Astrocyte (in vitro differentiated cells and primary cell): ENCODE data around the gene RGS19. TPM values are rescaled to one million over a fixed set of nuclear protein-coding genes. Genes with fewer than 3 reads are reported as not detected.

Source experiments
- DNase-seq: peaks from one replicate; pipeline ENCODE4 v3.0.0-alpha.2; 2010; ENCODE audit warnings: low read depth
- FAIRE-seq: peaks from 2 replicates; lab custom pipeline; 2011; peaks lifted over from hg19 to GRCh38; lab: Jason Lieb, UNC
- H2AFZ ChIP-seq: 2 replicates; pipeline ENCODE4 v1.6.0; 2012; ENCODE audit warnings: low read depth, low read length, inconsistent platforms
- H3K27ac ChIP-seq: 2 replicates; pipeline ENCODE4 v1.5.1; 2011; ENCODE audit warnings: low read depth, low read length, inconsistent platforms
- H3K27me3 ChIP-seq: 2 replicates; pipeline ENCODE4 v1.6.0; 2011; ENCODE audit warnings: low read length, inconsistent platforms; ENCODE audit not compliant: insufficient read depth
- H3K36me3 ChIP-seq: 2 replicates; pipeline ENCODE4 v1.5.1; 2011; ENCODE audit warnings: low read length, inconsistent platforms; ENCODE audit not compliant: insufficient read depth
- H3K4me1 ChIP-seq: 2 replicates; pipeline ENCODE4 v1.5.1; 2011; ENCODE audit warnings: low read length, inconsistent platforms; ENCODE audit not compliant: insufficient read depth
- H3K4me2 ChIP-seq: 2 replicates; pipeline ENCODE4 v1.6.0; 2012; ENCODE audit warnings: low read length, inconsistent platforms
- H3K4me3 ChIP-seq: 2 replicates; pipeline ENCODE4 v1.5.1; 2011; ENCODE audit warnings: low read depth, mild to moderate bottlenecking, low read length, inconsistent platforms; ENCODE audit not compliant: insufficient read depth
- H3K79me2 ChIP-seq: 2 replicates; pipeline ENCODE4 v1.6.0; 2012; ENCODE audit warnings: mild to moderate bottlenecking, low read length, inconsistent platforms; ENCODE audit not compliant: insufficient read depth
- H3K9ac ChIP-seq: 2 replicates; pipeline ENCODE4 v1.6.0; 2012; ENCODE audit warnings: mild to moderate bottlenecking, low read length, inconsistent platforms
- H3K9me3 ChIP-seq: 2 replicates; pipeline ENCODE4 v1.5.1; 2012; ENCODE audit warnings: low read depth, mild to moderate bottlenecking, low read length, inconsistent platforms; ENCODE audit not compliant: insufficient read depth
- H4K20me1 ChIP-seq: 2 replicates; pipeline ENCODE4 v1.6.0; 2012; ENCODE audit warnings: low read length, inconsistent platforms; ENCODE audit not compliant: insufficient read depth
- H3K27ac Mint-ChIP-seq: one replicate; pipeline ENCODE4 v1.8.0; 2021; ENCODE audit warnings: mild to moderate bottlenecking, mixed read lengths; ENCODE audit not compliant: unreplicated experiment
- H3K27me3 Mint-ChIP-seq: one replicate; pipeline ENCODE4 v1.8.0; 2021; ENCODE audit warnings: low read depth, mixed read lengths; ENCODE audit not compliant: unreplicated experiment
- H3K36me3 Mint-ChIP-seq: one replicate; pipeline ENCODE4 v1.8.0; 2021; ENCODE audit warnings: low read depth, mixed read lengths; ENCODE audit not compliant: unreplicated experiment
- H3K4me1 Mint-ChIP-seq: one replicate; pipeline ENCODE4 v1.8.0; 2021; ENCODE audit warnings: low read depth, mixed read lengths; ENCODE audit not compliant: unreplicated experiment
- H3K4me3 Mint-ChIP-seq: one replicate; pipeline ENCODE4 v1.8.0; 2021; ENCODE audit warnings: mild to moderate bottlenecking, moderate library complexity, mixed read lengths; ENCODE audit not compliant: unreplicated experiment
- H3K9me3 Mint-ChIP-seq: one replicate; pipeline ENCODE4 v1.8.0; 2021; ENCODE audit warnings: mild to moderate bottlenecking, mixed read lengths; ENCODE audit not compliant: unreplicated experiment
- EZH2 ChIP-seq: IDR thresholded peaks from 2 replicates; pipeline ENCODE4 v1.6.1; 2012; ENCODE audit warnings: mild to moderate bottlenecking, low read length, inconsistent platforms; ENCODE audit not compliant: insufficient read depth
- total RNA-seq: library from RNA; stranded (reverse); gene quantifications from 2 replicates; pipeline ENCODE4 v1.2.1, GENCODE V29; 2021
- TF ChIP-seq, protein P1 (sequence below): IDR thresholded peaks from 2 replicates; pipeline ENCODE4 v1.5.1; 2011; ENCODE audit warnings: low read depth, mild to moderate bottlenecking, inconsistent platforms, low read length, moderate library complexity; ENCODE audit not compliant: insufficient read depth

Gene RGS19
- total RNA-seq, 1 donor from 2014 or later: 18.3 TPM

GRCh38 chr20:64068386-64069208 is 10.7 kb downstream of the RGS19 start:
- no peaks in the 10 kb centered on the region for H3K27me3 Mint-ChIP-seq
- no peak overlapping the region for H3K4me3 Mint-ChIP-seq
- peaks cover 23% of the 10 kb centered on the region for H3K4me1 ChIP-seq
- no peak overlapping the region for H3K27ac ChIP-seq
- H3K4me1 Mint-ChIP-seq: peaks cover 18% of the 10 kb centered on the region
- H3K9me3 ChIP-seq: no peaks in the 10 kb centered on the region
- H4K20me1 ChIP-seq: peaks cover 32% of the 10 kb centered on the region
- H3K36me3 ChIP-seq: no peaks in the 10 kb centered on the region
- no peaks in the 10 kb centered on the region for H3K9me3 Mint-ChIP-seq
- H3K27me3 ChIP-seq: no peaks in the 10 kb centered on the region
- H3K4me2 ChIP-seq: no peak overlapping the region
- FAIRE-seq (no peak), DNase-seq (no peak)
- peaks cover 4% of the 10 kb centered on the region for H3K36me3 Mint-ChIP-seq
- H3K4me3 ChIP-seq: no peak overlapping the region
- H3K79me2 ChIP-seq: peaks cover 2% of the 10 kb centered on the region
- no peak overlapping the region for H3K9ac ChIP-seq
- no peak for TF ChIP-seq EZH2
- TF ChIP-seq, protein P1, sequence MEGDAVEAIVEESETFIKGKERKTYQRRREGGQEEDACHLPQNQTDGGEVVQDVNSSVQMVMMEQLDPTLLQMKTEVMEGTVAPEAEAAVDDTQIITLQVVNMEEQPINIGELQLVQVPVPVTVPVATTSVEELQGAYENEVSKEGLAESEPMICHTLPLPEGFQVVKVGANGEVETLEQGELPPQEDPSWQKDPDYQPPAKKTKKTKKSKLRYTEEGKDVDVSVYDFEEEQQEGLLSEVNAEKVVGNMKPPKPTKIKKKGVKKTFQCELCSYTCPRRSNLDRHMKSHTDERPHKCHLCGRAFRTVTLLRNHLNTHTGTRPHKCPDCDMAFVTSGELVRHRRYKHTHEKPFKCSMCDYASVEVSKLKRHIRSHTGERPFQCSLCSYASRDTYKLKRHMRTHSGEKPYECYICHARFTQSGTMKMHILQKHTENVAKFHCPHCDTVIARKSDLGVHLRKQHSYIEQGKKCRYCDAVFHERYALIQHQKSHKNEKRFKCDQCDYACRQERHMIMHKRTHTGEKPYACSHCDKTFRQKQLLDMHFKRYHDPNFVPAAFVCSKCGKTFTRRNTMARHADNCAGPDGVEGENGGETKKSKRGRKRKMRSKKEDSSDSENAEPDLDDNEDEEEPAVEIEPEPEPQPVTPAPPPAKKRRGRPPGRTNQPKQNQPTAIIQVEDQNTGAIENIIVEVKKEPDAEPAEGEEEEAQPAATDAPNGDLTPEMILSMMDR: no peak
- H2AFZ ChIP-seq: no peak overlapping the region
- H3K27ac Mint-ChIP-seq: no peak overlapping the region

- Histone ChIP-seq H3K4me1 (peaks cover 24% of the 10 kb centered on the region), H3K27me3 (no peaks in the 10 kb centered on the region), H3K36me3 (no peaks in the 10 kb centered on the region), H3K9ac (no peak overlapping the region), H4K20me1 (peaks cover 32% of the 10 kb centered on the region), H3K79me2 (peaks cover 5% of the 10 kb centered on the region), H2AFZ (no peak overlapping the region), H3K9me3 (no peaks in the 10 kb centered on the region), H3K4me3 (no peak overlapping the region), H3K27ac (no peak overlapping the region), H3K4me2 (no peak overlapping the region)
- Mint-ChIP-seq H3K4me1 (peaks cover 18% of the 10 kb centered on the region), H3K9me3 (no peaks in the 10 kb centered on the region), H3K27me3 (no peaks in the 10 kb centered on the region), H3K4me3 (no peak overlapping the region), H3K36me3 (peaks cover 4% of the 10 kb centered on the region), H3K27ac (no peak overlapping the region)
- TF ChIP-seq EZH2: no peak
- TF ChIP-seq, protein P1: no peak
- DNase-seq: no peak
- FAIRE-seq: no peak
Measured at GRCh38 chr20:64067733-64068307, 11.5 kb downstream of the RGS19 start.
